ENCODE data around the gene JMJD1C.

GRCh38 chr10:63197344-63198092, 268.3 kb downstream of the JMJD1C start:
- TF ChIP-seq CTCF (IDR thresholded peaks at IDR 0.05; ENCODE audit: low read depth, low read length, poor library complexity, severe bottlenecking) (no peak), EZH2phosphoT487 (IDR thresholded peaks at IDR 0.05; ENCODE audit: borderline replicate concordance, low read length) (no peak)
